Stimulated activated CD4-positive, alpha-beta T cell treated with anti-CD3 and anti-CD28 coated beads, Interleukin-2, amount 100 ng/mL, for 48 hours (primary cell): ENCODE data around the gene DEFB108B.
"Not testable (repeated sequence)": the region's sequence is repeated elsewhere in the genome, so short reads cannot be mapped to it uniquely, and the experiment has no call there.

Experiments
- DNase-seq, 2 donors: peaks; one replicate each; pipeline ENCODE4 v3.0.0-alpha.2; 2020

Gene DEFB108B, protein sequence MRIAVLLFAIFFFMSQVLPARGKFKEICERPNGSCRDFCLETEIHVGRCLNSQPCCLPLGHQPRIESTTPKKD

DNA sequence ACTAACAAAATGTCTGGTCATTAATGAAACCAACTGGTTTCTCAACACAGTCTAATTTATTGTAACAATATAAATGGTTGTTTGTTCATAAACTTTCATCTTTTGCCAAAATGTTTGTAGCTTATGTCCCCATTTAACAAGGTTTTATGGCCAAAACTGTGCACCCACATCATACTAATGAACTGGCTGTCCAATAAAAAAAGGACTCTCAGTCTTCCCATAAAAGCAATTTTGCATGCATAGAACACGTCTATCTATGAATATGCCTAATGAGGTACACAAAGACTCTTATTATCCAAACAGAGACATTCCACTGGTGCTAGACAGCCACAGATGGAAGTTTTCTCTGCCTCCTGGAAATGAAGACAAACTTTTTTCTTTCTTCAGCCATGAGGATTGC, at the start of gene DEFB108B:
TSS of gene DEFB108B (plus strand) at position 390 of the 400 bp plus-strand sequence. CDS start at position 390, 0 bp downstream.
- not testable (repeated sequence) for DNase-seq

DNA sequence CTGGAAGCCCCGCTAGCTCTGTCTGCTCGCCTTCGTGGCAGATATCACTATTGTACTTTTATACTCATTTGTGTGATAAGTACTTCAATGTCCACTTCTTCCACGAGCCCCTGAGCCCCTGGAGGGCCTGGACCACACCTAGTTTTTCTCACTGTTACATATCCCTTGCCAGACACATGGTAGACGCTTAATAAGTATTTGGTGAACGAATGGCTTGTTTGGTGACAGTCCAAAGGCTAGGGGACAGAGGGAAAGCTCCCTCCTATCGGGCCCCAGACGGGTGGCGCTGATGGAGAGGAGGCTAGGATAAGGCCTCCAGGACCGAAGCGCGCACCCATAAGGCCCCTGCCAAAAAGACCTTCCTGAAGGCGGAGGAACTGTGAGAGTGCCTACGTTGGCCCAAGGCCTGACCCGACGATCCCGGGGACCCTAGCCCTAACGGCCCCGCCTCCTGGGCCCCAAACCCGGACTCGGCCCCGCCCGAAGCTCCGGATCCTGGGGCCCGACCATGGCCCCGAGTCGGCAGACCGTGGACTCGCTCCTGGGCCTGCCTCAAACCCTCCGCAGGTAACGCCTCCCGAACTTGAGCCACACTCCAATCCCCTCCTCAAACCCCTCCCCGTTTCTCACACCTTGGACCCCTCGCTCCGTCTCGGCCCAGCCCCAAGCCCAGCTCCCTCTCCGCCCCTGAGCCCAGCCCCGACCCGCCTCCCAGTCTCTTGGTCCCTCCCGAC, 46.7 kb upstream of the DEFB108B start:
- DNase-seq: peak in 1 of 2 donors; percentile 5

DNA sequence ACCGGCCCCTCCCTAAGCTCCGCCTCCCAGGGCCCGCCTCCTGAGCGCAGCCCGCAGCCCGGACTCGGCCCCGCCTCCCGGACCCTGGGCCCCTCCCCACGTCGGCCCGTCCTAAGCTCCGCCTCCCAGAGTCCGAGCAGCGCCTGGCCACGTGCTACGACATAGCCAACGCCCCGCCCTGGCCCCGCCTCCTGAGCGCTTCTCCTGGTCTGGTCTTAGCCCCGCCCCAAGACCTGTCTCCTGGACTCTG, 46.2 kb upstream of the DEFB108B start:
- peak; percentile 98 for DNase-seq

DNA sequence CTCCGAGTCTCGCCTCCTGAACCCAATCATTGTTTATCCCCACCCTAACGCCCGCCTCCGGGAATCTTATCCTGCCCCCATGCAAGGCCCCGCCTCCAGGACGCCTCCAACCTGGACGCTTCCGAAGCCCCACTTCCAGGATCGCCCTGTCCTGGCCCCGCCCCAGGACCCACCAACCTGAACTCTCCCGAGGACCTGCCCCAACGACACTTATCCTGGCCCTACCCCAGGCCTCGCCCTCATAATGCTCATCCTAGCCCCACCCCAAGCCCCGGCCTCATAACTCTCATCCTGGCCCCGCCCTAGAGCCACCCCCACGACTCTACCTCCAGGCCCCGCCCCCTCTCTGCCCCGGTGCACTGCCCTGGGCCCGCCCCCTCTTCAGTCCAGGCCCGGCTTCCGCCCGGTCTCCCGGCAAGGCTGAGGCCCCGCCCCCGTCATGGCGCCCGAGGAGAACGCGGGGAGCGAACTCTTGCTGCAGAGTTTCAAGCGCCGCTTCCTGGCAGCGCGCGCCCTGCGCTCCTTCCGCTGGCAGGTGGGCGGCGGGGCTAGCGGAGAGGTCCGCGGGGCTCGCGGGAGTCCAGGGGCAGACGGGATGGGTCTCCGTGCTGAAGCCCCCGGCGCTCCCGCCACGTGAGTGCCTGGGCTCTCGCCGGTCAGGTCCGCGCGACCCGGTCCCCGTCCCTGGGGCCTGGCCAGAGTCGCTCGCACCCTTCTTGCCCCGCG, 45.7 kb upstream of the DEFB108B start:
- DNase-seq: peak; percentile 87 to 90

DNA sequence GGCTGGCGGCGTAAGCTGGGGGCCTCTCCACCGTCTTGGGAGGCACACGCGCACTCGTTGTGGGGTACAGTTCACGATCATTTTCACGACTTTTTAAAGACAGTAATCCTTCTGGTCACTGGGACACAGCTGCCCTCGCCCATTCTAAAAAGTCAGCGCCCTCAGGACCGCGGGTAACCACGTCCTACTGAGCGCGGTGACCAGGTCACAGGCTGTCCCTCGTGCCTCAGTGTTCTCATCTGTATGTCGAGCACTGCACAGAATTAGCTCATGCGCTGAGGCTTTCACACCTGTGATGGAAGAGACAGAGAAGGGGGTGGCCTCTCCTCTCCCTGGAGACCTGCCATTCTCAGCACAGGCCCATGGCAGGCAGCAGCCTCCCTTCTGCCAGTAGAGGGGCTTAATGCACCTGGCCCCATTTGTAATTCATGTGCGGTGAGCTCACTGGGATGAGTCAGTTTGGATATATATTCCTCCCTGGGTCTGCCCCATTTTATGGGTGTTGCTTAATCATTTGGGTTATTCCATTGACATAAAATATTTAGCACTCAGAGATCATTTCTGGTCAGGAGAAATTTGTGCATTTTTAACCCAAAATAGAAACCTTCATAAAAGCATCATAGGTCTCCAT, 45.1 kb upstream of the DEFB108B start:
- DNase-seq: peak; percentile 19 to 27

DNA sequence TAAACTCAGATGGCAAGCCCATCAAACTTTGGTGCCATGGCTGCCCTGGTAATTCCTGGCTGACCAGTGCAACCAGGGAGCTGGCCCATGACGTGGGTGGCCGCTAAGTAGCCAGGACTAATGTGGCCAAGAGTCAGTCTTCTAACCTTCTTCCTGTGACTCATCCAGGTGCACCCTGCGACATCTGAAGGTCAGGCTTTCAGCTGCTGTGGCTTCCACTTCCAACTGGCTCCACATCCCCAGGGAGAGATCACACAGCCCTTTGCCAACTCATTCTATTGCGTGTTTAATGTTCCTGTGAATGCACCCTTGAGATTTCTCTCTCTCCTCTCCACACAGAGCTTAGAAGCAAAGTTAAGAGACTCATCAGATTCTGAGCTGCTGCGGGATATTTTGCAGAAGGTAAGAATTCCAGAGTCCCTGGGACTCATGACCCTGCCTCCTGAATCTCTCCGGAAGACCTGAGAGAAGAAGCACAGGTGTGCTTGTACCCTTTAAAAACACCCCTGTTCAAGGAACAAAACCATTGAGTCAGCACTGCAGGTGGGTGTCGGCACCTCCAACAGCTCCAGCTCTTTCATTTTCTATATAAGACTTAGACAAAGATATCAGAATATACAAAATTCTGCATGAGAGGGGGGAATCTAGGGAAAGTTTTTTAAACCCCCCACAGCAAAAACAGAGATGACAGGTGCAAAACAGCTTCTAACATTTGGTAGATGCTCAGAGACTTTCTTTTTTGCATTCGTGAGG, 43.4 kb upstream of the DEFB108B start:
- DNase-seq: not testable (repeated sequence)

DNA sequence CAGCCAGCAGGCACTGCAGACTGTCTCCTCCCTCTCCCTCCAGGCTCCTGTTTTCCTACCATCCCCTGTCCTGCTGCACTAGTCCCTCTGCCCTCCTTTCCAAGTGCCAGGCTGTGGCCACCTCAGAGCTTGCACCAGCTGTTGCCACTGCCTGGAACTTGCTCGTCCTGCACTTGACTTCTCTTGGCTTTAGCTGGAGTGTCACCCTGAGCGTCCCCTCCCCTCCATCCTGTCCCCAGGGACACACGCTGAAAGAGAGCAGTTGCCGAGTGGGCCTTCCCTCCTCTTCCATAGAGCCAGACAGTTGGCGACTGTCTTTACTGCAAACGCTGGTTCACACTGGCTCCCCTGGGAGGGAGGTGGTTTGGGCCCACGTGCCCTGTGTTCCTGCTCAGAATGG, 41.9 kb upstream of the DEFB108B start:
- not testable (repeated sequence) for DNase-seq

DNA sequence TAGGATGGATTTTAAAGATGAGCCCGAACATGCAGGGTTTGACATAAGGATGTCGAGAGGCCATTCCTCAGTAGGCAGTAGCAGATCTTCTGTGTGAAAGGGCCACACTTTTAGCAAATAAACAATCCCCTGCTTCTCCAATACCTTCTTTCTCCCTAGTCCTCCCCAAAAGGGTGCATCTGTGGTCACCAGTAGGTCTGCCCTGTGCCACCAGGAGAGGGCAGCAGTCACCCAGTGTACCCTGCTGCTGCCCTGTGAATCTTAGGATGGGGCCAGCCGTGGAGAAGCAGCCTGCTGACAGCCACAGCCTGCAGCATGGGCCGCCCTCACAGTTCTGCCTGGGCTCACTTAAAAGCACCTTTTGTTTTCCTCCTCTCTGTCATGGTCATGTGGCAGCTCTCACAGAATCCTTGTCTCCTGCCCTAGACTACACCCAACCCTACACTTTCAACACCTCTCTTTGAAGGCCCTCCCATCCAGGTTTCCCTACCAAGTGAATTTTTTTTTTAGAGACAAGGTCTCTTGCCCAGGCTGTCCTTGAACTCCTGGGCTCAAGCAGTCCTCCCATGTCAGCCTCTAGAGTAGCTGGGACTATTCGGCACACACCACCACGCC, 40.3 kb upstream of the DEFB108B start:
- DNase-seq: peak in 1 of 2 donors; percentile 34

DNA sequence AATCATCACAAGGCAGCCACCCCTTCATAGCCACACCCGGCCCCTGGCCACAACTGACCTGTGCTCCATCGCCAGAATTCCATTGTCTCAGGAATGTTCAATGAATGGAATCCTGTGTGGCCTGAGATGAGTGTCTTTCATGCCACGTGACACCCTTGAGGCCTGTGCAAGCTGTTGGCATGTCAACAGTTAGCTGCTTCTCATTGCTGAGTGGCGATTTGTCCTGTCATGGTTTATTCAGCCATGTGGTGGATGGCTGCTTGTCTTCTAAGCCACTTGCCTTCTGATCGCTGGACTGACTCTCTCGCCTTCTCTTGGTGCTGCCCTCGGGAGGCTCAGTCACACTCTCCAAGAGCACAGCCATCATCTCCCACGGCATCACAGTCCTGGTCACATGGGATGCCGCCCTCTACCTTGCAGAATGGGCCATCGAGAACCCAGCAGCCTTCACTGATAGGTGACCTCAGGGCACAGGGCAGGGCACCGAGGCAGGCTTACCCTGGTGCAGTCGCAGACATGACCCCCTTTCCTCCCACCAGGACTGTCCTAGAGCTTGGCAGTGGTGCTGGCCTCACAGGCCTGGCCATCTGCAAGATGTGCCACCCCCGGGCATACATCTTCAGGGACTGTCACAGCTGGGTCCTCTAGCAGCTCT, 38.5 kb upstream of the DEFB108B start:
- DNase-seq: not testable (repeated sequence)

DNA sequence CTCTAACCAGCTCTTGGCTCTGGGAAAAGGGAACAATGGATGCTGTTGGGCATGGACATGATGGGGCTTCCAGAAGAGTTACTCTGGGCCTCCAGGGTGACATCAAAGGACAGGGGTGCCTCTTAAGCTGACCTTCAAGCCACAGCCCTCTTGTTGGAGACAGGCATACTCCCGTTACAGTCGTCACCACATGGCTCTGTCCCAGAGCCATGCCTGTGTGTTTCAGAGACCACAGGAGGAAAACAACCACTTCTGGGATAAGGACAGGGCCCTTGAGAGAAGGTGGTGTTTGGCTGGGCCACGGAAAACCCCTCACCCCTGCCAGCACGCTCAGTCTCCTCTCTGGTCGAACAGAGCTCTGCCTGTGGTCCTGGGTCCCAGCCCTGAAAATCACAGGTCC, 37.8 kb upstream of the DEFB108B start:
- not testable (repeated sequence) for DNase-seq

DNA sequence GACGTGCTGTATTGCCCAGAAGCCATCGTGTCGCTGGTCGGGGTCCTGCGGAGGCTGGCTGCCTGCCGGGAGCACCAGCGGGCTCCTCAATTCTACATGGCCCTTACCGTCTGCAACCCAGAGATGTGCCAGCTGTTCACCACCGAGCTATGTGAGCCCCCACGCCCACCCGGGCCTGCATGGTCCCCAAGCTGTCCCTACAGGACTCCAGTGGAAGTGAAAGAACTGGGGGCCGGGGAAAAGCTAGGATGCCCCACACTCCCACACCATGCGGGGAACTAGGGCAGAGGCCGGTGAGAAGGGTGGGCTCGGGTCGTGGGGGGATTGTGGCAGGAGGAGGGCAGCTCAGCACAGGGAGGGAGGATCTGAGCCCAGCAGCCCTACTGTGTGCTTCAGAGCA, 37.0 kb upstream of the DEFB108B start:
- not testable (repeated sequence) for DNase-seq

DNA sequence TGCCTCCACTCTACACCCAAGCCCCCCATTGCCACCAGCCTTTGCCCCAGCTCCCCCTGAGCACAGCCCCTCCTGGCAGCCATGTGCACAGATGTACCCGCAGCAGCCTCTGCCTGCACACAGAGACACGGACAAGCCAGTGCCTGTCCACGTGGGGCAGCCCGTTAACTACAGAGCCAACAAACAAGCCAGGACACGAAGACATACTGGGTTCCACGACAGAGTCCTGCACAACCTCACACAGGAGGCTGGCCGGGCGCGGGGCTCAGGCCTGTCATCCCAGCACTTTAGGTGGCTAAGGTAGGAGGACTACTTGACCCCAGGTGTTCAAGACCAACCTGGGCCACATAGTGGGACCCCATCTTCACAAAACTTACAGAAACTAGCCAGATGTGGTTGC, 36.2 kb upstream of the DEFB108B start:
- DNase-seq: not testable (repeated sequence)

DNA sequence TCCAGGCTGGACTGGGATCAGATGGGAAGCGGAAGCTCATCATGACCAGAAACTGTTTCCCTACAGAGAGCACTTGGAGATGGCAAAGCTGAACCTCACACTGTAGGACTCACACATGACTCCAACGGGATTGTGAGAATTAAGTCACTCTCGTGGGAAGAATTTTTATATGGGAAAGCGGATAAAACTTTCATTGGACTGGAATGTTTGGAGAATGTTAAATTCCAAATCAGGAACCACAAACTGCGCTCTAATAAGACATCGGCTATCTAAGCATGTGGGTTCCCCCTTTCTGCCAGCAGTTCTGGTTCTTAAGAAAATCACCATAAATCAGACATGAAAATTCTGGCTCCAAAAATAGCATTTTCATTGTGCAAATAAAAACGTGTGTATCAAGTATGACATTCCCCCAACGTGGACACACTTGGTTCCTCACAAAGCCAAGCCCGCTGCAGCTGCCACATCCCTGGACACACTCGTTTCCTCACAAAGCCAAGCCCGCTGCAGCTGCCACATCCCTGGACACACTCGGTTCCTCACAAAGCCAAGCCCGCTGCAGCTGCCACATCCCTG, 33.4 kb upstream of the DEFB108B start:
- DNase-seq: not testable (repeated sequence)

DNA sequence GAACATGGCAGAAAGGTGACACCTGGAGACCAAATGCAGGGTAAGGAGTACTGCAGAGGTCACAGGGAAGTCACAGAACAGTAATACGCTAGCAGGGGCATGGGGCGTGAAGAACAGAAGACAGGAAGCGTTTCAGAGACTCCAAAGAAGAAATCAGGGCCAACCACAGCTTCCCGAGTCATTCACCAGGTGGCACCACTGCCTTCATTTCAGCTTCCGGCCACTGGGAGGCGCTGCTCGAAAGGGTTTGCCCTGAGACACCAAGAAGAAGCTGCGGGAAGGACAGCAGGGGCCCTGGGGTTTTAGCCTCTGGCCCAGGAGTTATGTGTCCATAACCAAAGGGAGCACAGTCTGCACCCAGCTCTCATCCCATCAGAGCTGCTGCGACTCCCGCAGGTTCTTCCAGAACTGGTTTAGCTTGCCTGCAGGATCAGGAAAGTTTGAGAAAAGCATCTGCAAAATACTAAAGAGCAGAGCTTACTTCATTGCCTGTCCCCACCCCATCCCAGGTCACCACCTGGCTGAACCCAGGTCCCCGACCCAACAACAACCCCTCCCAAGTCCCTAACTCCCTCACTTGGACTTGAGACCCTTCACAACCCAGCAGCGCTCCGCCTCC, 32.6 kb upstream of the DEFB108B start:
- DNase-seq: peak; percentile 85 to 88

DNA sequence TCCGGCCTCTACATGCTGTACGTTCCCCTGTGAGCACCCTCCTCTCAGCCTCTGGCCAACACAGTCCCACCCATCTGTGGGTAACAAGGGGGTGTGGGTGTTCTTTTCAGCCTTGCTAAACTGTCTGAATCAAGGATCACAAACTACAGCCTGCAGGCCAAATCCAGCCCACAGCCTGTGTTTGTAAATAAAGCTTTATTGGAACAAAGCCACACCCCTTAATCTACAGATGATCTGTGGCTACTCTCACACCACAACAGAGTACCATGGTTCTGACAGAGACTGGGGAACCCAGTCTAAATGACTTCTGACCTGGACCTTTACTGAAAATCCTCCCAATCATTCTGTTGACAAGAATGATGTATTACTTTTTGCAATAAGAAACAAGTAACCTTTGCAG, 32.0 kb upstream of the DEFB108B start:
- not testable (repeated sequence) for DNase-seq

DNA sequence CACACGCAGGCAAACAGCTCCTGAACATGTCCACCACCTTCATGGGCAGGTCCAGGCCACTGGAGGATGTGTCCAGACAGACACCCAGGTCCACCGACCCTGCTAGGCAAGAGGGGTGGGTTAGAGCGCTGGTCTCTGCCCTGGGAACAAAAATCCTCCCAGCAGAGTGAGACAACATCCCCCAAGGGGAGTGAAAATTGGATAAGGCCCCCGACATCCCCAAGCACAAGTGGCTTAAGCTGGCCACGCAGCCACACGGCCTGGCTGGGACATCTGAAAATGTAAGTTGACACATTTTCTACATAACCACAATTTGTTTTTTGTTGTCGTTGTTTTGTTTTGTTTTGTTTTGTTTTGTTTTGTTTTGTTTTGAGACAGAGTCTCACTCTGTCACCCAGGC, 30.1 kb upstream of the DEFB108B start:
- not testable (repeated sequence) for DNase-seq

DNA sequence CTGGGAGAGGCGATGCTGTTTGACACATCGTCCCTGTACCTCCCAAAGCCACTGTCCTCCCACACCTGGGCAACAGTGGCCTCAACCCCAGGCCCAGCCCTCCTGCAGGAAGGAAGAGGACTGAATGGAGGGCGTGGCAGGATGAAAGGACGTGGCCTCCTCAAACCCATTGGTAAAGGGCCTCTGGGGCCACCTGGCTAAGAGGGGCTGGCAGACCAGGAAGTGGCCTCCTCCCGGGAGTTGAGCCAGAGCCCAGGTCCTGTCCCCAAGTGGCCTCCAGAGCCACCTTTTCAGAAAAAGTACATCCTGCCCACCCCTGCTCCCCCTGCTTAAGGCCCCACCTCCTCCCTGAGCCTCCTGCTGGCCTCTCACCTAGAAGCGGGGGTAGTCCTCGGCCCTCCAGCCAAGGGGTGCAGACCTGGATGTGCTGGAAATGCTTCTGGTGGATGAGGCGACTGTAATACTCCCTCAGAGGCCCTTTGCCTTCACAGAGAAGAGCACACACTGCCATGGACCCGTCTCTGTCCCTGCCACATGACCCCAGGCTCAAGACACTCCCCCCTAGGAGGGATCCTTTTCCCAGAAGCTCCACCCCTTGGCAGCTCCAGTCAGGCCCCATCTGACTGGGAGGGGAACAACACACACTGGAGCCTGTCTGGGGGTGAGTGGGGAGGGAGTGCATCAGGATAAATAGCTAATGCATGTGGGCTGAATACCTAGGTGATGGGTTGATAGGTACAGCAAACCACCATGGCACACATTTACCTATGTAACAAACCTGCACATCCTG, 28.6 kb upstream of the DEFB108B start:
- not testable (repeated sequence) for DNase-seq

DNA sequence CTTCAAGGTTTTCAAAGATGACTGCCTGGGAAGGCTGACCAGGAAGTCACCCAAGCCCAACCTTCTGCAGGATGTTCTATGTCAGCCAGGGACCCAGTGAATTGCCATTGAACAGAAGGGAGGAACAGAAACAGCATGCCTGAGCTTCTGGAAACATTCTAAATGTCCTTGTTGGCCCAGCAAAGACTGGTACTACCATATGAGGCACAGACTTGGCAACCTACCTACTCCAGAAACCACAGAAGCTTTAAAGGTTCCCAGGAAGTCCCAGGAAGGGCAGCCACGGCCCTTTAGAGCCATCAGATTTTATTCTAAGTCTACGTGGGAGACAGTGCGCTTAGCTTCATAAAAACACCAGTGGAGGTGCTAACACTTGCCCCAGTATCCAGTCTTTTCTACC, 20.5 kb upstream of the DEFB108B start:
- not testable (repeated sequence) for DNase-seq

DNA sequence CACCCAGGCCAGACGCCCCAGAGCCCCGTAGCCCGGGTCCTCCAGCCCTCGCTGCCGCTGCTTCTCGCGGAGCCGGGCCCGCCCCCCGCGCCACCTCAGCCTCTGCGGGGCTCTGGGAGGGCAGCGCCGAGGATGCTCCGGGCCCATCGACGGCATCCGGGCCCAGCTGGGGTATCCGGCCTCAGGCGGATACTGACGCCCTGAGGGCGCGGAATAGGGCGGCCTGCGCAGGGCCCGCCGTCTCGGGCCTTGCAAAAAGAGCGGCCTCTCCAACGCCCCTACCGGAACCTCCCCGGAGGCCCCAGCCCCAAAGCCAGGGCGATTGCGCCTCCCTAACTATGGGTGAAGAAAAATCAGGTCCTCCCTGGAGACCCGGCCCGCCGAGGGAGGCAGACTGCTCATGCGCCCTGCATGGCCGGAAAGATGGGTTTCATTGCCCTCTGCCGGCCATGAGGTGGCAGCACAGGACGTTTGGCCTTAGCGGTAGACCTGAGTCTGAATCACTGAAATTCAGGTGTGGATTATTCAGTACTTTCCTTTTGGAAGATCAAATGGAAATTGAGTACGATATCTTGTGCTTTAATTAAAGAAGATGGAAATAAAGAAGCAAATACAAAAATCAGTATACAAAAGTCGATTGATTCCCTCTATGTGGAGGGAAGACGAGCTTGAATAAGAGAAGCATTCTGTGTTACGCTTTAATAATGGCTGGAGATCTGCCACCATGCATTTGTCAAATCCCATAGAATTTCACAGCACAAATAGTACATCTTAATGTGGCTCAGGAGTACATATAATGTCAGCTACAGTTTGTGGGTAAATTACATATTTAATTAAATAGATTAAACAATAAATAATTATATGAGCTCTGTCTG, 19.3 kb upstream of the DEFB108B start:
- DNase-seq: peak; percentile 66 to 67
